Small intestine (tissue), 7 donors: Measurements from ENCODE around the gene PEMT. TPM values are rescaled to one million over a fixed set of nuclear protein-coding genes. Genes with fewer than 3 reads are reported as not detected.

Experiments
- DNase-seq, 2 donors: peaks; one replicate each; pipeline versions ENCODE4 v3.0.0 to v3.0.0-alpha.2; 2013
- FAIRE-seq: peaks from 2 replicates; lab custom pipeline; 2012; peaks lifted over from hg19 to GRCh38; lab: Jason Lieb, UNC
- H3K27ac ChIP-seq, 3 donors: one replicate each; pipeline ENCODE4 v1.5.1; 2013; ENCODE audit warnings: low read length in 2 of 3, mild to moderate bottlenecking in 2 of 3, control low read depth in 1 of 3, inconsistent platforms in 1 of 3, low read depth in 1 of 3, moderate library complexity in 1 of 3
- H3K27me3 ChIP-seq, 3 donors: one replicate each; pipeline ENCODE4 v1.6.1; 2013; ENCODE audit warnings: low read length in 3 of 3, inconsistent platforms in 1 of 3; ENCODE audit not compliant: control insufficient read depth in 3 of 3, insufficient read depth in 3 of 3
- H3K36me3 ChIP-seq, 3 donors: one replicate each; pipeline ENCODE4 v1.6.1; 2013; ENCODE audit warnings: low read length in 3 of 3, inconsistent platforms in 1 of 3, low read depth in 1 of 3, mild to moderate bottlenecking in 1 of 3, moderate library complexity in 1 of 3; ENCODE audit not compliant: control insufficient read depth in 3 of 3, insufficient read depth in 2 of 3
- H3K4me1 ChIP-seq, 3 donors: one replicate each; pipeline ENCODE4 v1.6.1; 2013; ENCODE audit warnings: low read length in 2 of 3, inconsistent platforms in 1 of 3, low read depth in 1 of 3, mild to moderate bottlenecking in 1 of 3, moderate library complexity in 1 of 3; ENCODE audit not compliant: control insufficient read depth in 3 of 3, insufficient read depth in 2 of 3
- H3K4me3 ChIP-seq, 3 donors: one replicate each; pipeline ENCODE4 v1.5.1; 2013; ENCODE audit warnings: low read length in 3 of 3, control low read depth in 1 of 3, inconsistent platforms in 1 of 3, low read depth in 1 of 3, mild to moderate bottlenecking in 1 of 3, moderate library complexity in 1 of 3
- H3K9me3 ChIP-seq, 2 donors: one replicate each; pipeline ENCODE4 v1.6.1; 2013; ENCODE audit warnings: low read depth in 1 of 2, low read length in 1 of 2; ENCODE audit not compliant: control insufficient read depth in 2 of 2, insufficient read depth in 1 of 2
- WGBS, 3 donors: extraction: QIAGEN DNeasy Blood & Tissue Kit; methylation state at CpG; one replicate each; pipeline ENCODE4 v1.1.7; 2013; 5-methylcytosine and 5-hydroxymethylcytosine counted together
- polyA plus RNA-seq, 4 donors: library from polyadenylated mRNA; stranded (reverse) in 3 of 4; unstranded in 1 of 4; fragments of 200-250 nt in 3 of 4; fragments of 120-200 nt in 1 of 4; gene quantifications; one replicate each; pipeline versions ENCODE4 v1.2.1 to v1.2.3, GENCODE V29; 2013
- donor health status: healthy with polysubstance abuse.
- donor health status: control.
- donor health status: control.
- donor health status: Bipolar disorder and iron deficiency.
- donor health status: healthy.

The PEMT gene
- polyA plus RNA-seq, 4 donors: 23.0 to 42.0 (median 32.8) TPM

GRCh38 chr17:17612085-17613022 is 20.8 kb upstream of the PEMT start:
- no peaks in the 10 kb centered on the region for H3K27me3 ChIP-seq
- DNase-seq (no peak), FAIRE-seq (no peak)
- H3K4me1 ChIP-seq: no peaks in the 10 kb centered on the region
- no peak overlapping the region for H3K27ac ChIP-seq
- H3K9me3 ChIP-seq: peaks cover 0 to 7% of the 10 kb centered on the region in 2 donors
- WGBS, 3 donors: 73 to 81% (median 79%) methylated on average over 9 of the region's 9 CpGs
- peaks cover 0 to 6% (median 0%) of the 10 kb centered on the region in 3 donors for H3K36me3 ChIP-seq
- H3K4me3 ChIP-seq: no peak overlapping the region

DNA sequence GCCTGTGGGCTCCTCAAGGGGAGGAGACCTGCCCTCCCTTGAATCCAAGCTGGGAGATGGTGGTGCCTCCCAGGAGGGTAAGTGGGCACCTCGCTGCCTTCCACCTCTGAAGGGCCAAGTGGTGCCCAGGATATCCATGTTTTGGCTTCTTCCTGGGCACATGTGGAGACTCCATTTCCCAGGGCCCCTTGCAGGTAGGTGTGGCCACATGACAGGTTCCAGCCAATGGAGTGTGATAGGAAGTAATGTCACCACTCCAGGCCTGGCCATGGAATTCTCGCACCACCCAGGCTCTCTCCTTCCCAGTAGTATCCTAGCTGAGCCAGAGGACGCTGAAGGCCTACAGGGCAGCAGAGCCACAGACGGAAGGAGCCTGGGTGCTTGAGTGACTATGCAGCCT is 17.6 kb upstream of the PEMT start:
- Histone ChIP-seq H3K36me3 (peaks cover 0 to 6% (median 0%) of the 10 kb centered on the region in 3 donors), H3K9me3 (peaks cover 0 to 7% of the 10 kb centered on the region in 2 donors), H3K4me3 (no peak overlapping the region), H3K27ac (no peak overlapping the region), H3K27me3 (no peaks in the 10 kb centered on the region), H3K4me1 (peaks cover 0 to 4% (median 0%) of the 10 kb centered on the region in 3 donors)
- DNase-seq: peak in 1 of 2 donors; percentile 38
- WGBS, 3 donors: 91 to 97% (median 95%) methylated on average over 4 of the region's 4 CpGs
- no peak for FAIRE-seq

- peaks cover 0 to 4% (median 0%) of the 10 kb centered on the region in 3 donors for H3K4me1 ChIP-seq
- no peak for FAIRE-seq
- H3K4me3 ChIP-seq: no peak overlapping the region
- peak; percentile 23 to 33 for DNase-seq
- H3K27me3 ChIP-seq: no peaks in the 10 kb centered on the region
- peaks cover 0 to 7% of the 10 kb centered on the region in 2 donors for H3K9me3 ChIP-seq
- peaks cover 0 to 6% (median 0%) of the 10 kb centered on the region in 3 donors for H3K36me3 ChIP-seq
- 30 to 49% (median 44%) methylated on average over 7 of the region's 7 CpGs for WGBS, 3 donors
- peak overlapping the region in 1 of 3 donors; percentile 33 for H3K27ac ChIP-seq
These were observed 15.0 kb upstream of the PEMT start for GRCh38 chr17:17606416-17607000.

GRCh38 chr17:17605729-17606088 is 14.2 kb upstream of the PEMT start:
- peaks cover 0 to 4% (median 0%) of the 10 kb centered on the region in 3 donors for H3K4me1 ChIP-seq
- peaks cover 0 to 6% (median 0%) of the 10 kb centered on the region in 3 donors for H3K36me3 ChIP-seq
- peaks cover 0 to 7% of the 10 kb centered on the region in 2 donors for H3K9me3 ChIP-seq
- no peak overlapping the region for H3K27ac ChIP-seq
- 47 to 71% (median 62%) methylated on average over 4 of the region's 4 CpGs for WGBS, 3 donors
- FAIRE-seq (no peak), DNase-seq (peak in 1 of 2 donors; percentile 14)
- H3K27me3 ChIP-seq: no peaks in the 10 kb centered on the region
- no peak overlapping the region for H3K4me3 ChIP-seq

DNA sequence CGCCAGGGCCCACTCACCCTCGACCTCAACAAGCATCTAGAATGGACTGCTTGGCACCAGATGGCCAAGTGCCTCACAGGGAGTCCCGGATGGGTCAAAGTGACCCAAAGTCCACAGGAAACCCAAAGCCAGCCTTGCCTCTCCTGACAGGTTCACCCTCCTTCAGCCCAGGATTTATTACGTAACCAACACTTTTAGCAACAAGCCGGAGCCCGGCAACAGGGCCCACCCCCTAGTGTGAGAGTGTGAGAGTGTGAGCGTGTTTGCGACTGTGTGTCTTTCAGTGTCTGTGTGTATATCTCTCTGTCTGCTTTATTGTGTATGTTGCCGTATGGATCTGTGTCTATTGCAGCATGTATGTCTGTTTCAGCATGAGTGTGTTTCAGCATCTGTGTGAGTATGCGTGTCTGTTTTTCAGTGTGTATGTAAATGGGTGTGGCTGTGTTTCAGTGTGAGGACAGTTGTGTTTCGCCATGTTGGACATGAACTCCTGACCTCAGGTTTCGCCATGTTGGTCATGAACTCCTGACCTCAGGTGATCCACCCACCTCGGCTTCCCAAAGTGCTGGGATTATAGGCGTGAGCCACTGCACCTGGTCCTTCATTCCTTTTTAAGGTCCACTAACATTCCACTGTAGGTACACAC is 13.7 kb upstream of the PEMT start:
- WGBS, 3 donors: 81 to 90% (median 87%) methylated on average over 14 of the region's 14 CpGs
- H3K9me3 ChIP-seq: peaks cover 0 to 7% of the 10 kb centered on the region in 2 donors
- peaks cover 0 to 6% (median 0%) of the 10 kb centered on the region in 3 donors for H3K36me3 ChIP-seq
- DNase-seq (no peak), FAIRE-seq (no peak)
- no peak overlapping the region for H3K4me3 ChIP-seq
- peaks cover 0 to 4% (median 0%) of the 10 kb centered on the region in 3 donors for H3K4me1 ChIP-seq
- no peak overlapping the region for H3K27ac ChIP-seq
- no peaks in the 10 kb centered on the region for H3K27me3 ChIP-seq

- Histone ChIP-seq H3K4me3 (no peak overlapping the region), H3K9me3 (no peaks in the 10 kb centered on the region), H3K4me1 (peaks cover 0 to 4% (median 0%) of the 10 kb centered on the region in 3 donors), H3K27ac (no peak overlapping the region), H3K27me3 (no peaks in the 10 kb centered on the region), H3K36me3 (peaks cover 0 to under 1% (median 0%) of the 10 kb centered on the region in 3 donors)
- DNase-seq (no peak), FAIRE-seq (no peak)
- 94 to 100% (median 97%) methylated on average over 1 of the region's 1 CpG for WGBS, 3 donors
These were observed 12.4 kb upstream of the PEMT start for GRCh38 chr17:17603895-17604225.

DNA sequence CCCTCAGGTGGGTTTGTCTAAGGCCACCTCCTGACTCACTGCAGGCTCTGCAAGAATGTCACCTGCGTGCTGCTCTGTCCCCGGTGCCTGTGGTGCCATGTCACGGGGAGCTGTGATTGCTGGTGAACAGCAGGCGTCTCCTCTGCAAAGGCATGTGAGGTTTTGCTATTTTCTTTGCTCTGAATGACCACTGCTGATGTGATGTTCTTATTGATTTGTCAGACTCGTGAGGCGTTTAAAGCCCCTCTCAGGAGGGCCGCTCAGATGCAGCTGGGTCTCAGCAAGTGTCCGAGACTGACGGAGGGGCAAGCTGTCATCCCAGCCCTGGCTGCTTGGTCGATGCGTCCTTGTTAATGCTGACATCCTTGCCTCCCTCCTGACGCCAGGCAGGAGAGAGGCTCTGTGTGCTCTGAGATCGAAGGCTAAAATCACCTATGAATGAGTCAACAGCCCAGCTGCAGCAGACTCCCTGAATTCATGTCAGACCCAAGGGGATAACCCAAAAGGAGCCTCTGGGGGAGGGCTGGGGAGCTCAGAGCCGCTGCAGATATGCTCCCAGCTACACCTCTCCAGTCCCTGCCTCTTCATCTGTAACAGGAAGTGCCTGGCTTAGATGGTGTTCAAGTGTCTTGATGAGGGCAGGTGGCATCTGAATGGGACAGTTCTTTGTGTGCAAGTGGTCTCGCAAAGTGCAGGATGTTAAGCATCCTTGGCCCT is 11.8 kb upstream of the PEMT start:
- Histone ChIP-seq H3K36me3 (no peaks in the 10 kb centered on the region), H3K27ac (no peak overlapping the region), H3K9me3 (no peaks in the 10 kb centered on the region), H3K4me1 (peaks cover 0 to 4% (median 0%) of the 10 kb centered on the region in 3 donors), H3K4me3 (no peak overlapping the region), H3K27me3 (no peaks in the 10 kb centered on the region)
- WGBS, 3 donors: 84 to 86% (median 86%) methylated on average over 15 of the region's 15 CpGs
- FAIRE-seq (no peak), DNase-seq (no peak)

- H3K4me1 ChIP-seq: no peaks in the 10 kb centered on the region
- H3K36me3 ChIP-seq: no peaks in the 10 kb centered on the region
- FAIRE-seq (no peak), DNase-seq (no peak)
- H3K9me3 ChIP-seq: no peaks in the 10 kb centered on the region
- no peak overlapping the region for H3K27ac ChIP-seq
- 89 to 93% (median 93%) methylated on average over 4 of the region's 4 CpGs for WGBS, 3 donors
- no peaks in the 10 kb centered on the region for H3K27me3 ChIP-seq
- H3K4me3 ChIP-seq: no peak overlapping the region
These were observed 8.5 kb upstream of the PEMT start for GRCh38 chr17:17599965-17600364.
